Astrocyte (in vitro differentiated cells and primary cell): ENCODE measurements around the gene IL19. TPM values are rescaled to one million over a fixed set of nuclear protein-coding genes. Genes with fewer than 3 reads are reported as not detected.
"Not testable (repeated sequence)": the region's sequence is repeated elsewhere in the genome, so short reads cannot be mapped to it uniquely, and the experiment has no call there.

Source experiments
- DNase-seq: peaks from one replicate; pipeline ENCODE4 v3.0.0-alpha.2; 2010; ENCODE audit warnings: low read depth
- FAIRE-seq: peaks from 2 replicates; lab custom pipeline; 2011; peaks lifted over from hg19 to GRCh38; lab: Jason Lieb, UNC
- H2AFZ ChIP-seq: 2 replicates; pipeline ENCODE4 v1.6.0; 2012; ENCODE audit warnings: low read depth, low read length, inconsistent platforms
- H3K27ac ChIP-seq: 2 replicates; pipeline ENCODE4 v1.5.1; 2011; ENCODE audit warnings: low read depth, low read length, inconsistent platforms
- H3K27me3 ChIP-seq: 2 replicates; pipeline ENCODE4 v1.6.0; 2011; ENCODE audit warnings: low read length, inconsistent platforms; ENCODE audit not compliant: insufficient read depth
- H3K36me3 ChIP-seq: 2 replicates; pipeline ENCODE4 v1.5.1; 2011; ENCODE audit warnings: low read length, inconsistent platforms; ENCODE audit not compliant: insufficient read depth
- H3K4me1 ChIP-seq: 2 replicates; pipeline ENCODE4 v1.5.1; 2011; ENCODE audit warnings: low read length, inconsistent platforms; ENCODE audit not compliant: insufficient read depth
- H3K4me2 ChIP-seq: 2 replicates; pipeline ENCODE4 v1.6.0; 2012; ENCODE audit warnings: low read length, inconsistent platforms
- H3K4me3 ChIP-seq: 2 replicates; pipeline ENCODE4 v1.5.1; 2011; ENCODE audit warnings: low read depth, mild to moderate bottlenecking, low read length, inconsistent platforms; ENCODE audit not compliant: insufficient read depth
- H3K79me2 ChIP-seq: 2 replicates; pipeline ENCODE4 v1.6.0; 2012; ENCODE audit warnings: mild to moderate bottlenecking, low read length, inconsistent platforms; ENCODE audit not compliant: insufficient read depth
- H3K9ac ChIP-seq: 2 replicates; pipeline ENCODE4 v1.6.0; 2012; ENCODE audit warnings: mild to moderate bottlenecking, low read length, inconsistent platforms
- H3K9me3 ChIP-seq: 2 replicates; pipeline ENCODE4 v1.5.1; 2012; ENCODE audit warnings: low read depth, mild to moderate bottlenecking, low read length, inconsistent platforms; ENCODE audit not compliant: insufficient read depth
- H4K20me1 ChIP-seq: 2 replicates; pipeline ENCODE4 v1.6.0; 2012; ENCODE audit warnings: low read length, inconsistent platforms; ENCODE audit not compliant: insufficient read depth
- H3K27ac Mint-ChIP-seq: one replicate; pipeline ENCODE4 v1.8.0; 2021; ENCODE audit warnings: mild to moderate bottlenecking, mixed read lengths; ENCODE audit not compliant: unreplicated experiment
- H3K27me3 Mint-ChIP-seq: one replicate; pipeline ENCODE4 v1.8.0; 2021; ENCODE audit warnings: low read depth, mixed read lengths; ENCODE audit not compliant: unreplicated experiment
- H3K36me3 Mint-ChIP-seq: one replicate; pipeline ENCODE4 v1.8.0; 2021; ENCODE audit warnings: low read depth, mixed read lengths; ENCODE audit not compliant: unreplicated experiment
- H3K4me1 Mint-ChIP-seq: one replicate; pipeline ENCODE4 v1.8.0; 2021; ENCODE audit warnings: low read depth, mixed read lengths; ENCODE audit not compliant: unreplicated experiment
- H3K4me3 Mint-ChIP-seq: one replicate; pipeline ENCODE4 v1.8.0; 2021; ENCODE audit warnings: mild to moderate bottlenecking, moderate library complexity, mixed read lengths; ENCODE audit not compliant: unreplicated experiment
- H3K9me3 Mint-ChIP-seq: one replicate; pipeline ENCODE4 v1.8.0; 2021; ENCODE audit warnings: mild to moderate bottlenecking, mixed read lengths; ENCODE audit not compliant: unreplicated experiment
- CTCF ChIP-seq: IDR thresholded peaks from 2 replicates; pipeline ENCODE4 v1.5.1; 2011; ENCODE audit warnings: low read depth, mild to moderate bottlenecking, inconsistent platforms, low read length, moderate library complexity; ENCODE audit not compliant: insufficient read depth
- EZH2 ChIP-seq: IDR thresholded peaks from 2 replicates; pipeline ENCODE4 v1.6.1; 2012; ENCODE audit warnings: mild to moderate bottlenecking, low read length, inconsistent platforms; ENCODE audit not compliant: insufficient read depth
- total RNA-seq: library from RNA; stranded (reverse); gene quantifications from 2 replicates; pipeline ENCODE4 v1.2.1, GENCODE V29; 2021

The IL19 gene
- total RNA-seq, 1 donor from 2014 or later = 0.23 TPM

GRCh38 chr1:206762741-206763364 is 7.7 kb upstream of the IL19 start:
- not testable (repeated sequence) for H3K9me3 Mint-ChIP-seq, H3K9ac ChIP-seq, H3K9me3 ChIP-seq, H4K20me1 ChIP-seq, H3K36me3 Mint-ChIP-seq, FAIRE-seq, H3K27ac Mint-ChIP-seq, H2AFZ ChIP-seq, H3K4me3 Mint-ChIP-seq, H3K27ac ChIP-seq, DNase-seq, H3K4me3 ChIP-seq, H3K36me3 ChIP-seq, H3K4me2 ChIP-seq, H3K79me2 ChIP-seq
- H3K4me1 ChIP-seq = peaks cover 10% of the 10 kb centered on the region
- peaks cover 35% of the 10 kb centered on the region for H3K27me3 Mint-ChIP-seq
- H3K27me3 ChIP-seq = peaks cover 15% of the 10 kb centered on the region
- peaks cover 14% of the 10 kb centered on the region for H3K4me1 Mint-ChIP-seq

- not testable (repeated sequence) for H2AFZ ChIP-seq, H4K20me1 ChIP-seq, H3K9me3 Mint-ChIP-seq, H3K27ac ChIP-seq, DNase-seq, H3K9me3 ChIP-seq, H3K79me2 ChIP-seq, H3K4me3 Mint-ChIP-seq, H3K36me3 Mint-ChIP-seq, H3K9ac ChIP-seq, H3K36me3 ChIP-seq, H3K4me3 ChIP-seq, FAIRE-seq
- Mint-ChIP-seq H3K27me3 (peaks cover 48% of the 10 kb centered on the region), H3K4me1 (peaks cover 25% of the 10 kb centered on the region), H3K27ac (peak overlapping the region; percentile 77)
- Histone ChIP-seq H3K4me2 (peak overlapping the region; percentile 60), H3K4me1 (peaks cover 17% of the 10 kb centered on the region), H3K27me3 (peaks cover 17% of the 10 kb centered on the region)
These were observed 4.8 kb upstream of the IL19 start for GRCh38 chr1:206765771-206766170.

- TF ChIP-seq CTCF = no peak
- TF ChIP-seq EZH2 = no peak
- Histone ChIP-seq H3K4me3 (no peak overlapping the region), H3K9ac (no peak overlapping the region), H3K36me3 (no peaks in the 10 kb centered on the region), H3K9me3 (no peaks in the 10 kb centered on the region), H3K27me3 (peaks cover 20% of the 10 kb centered on the region), H3K4me2 (peak overlapping the region; percentile 60), H3K4me1 (peaks cover 18% of the 10 kb centered on the region), H3K79me2 (no peaks in the 10 kb centered on the region), H4K20me1 (no peaks in the 10 kb centered on the region), H2AFZ (no peak overlapping the region), H3K27ac (no peak overlapping the region)
- peak; percentile 96 for DNase-seq
- peaks cover 44% of the 10 kb centered on the region for H3K27me3 Mint-ChIP-seq
- peaks cover 2% of the 10 kb centered on the region for H3K9me3 Mint-ChIP-seq
- peaks cover 29% of the 10 kb centered on the region for H3K4me1 Mint-ChIP-seq
- no peak overlapping the region for H3K27ac Mint-ChIP-seq
- peaks cover under 1% of the 10 kb centered on the region for H3K36me3 Mint-ChIP-seq
- peak overlapping the region; percentile 54 for H3K4me3 Mint-ChIP-seq
- FAIRE-seq = peak; percentile 5
These were observed 4.2 kb upstream of the IL19 start for GRCh38 chr1:206766251-206766856.
